GM23248 (cell line): Measurements from ENCODE around the gene PDE4B.

Experiments used
- EZH2 ChIP-seq: fragments of 200-600 bp; sonication (generic); IDR thresholded peaks from 2 replicates; pipeline ENCODE4 v1.6.1; 2018; ENCODE audit warnings: antibody characterized with exemption, mild to moderate bottlenecking; ENCODE audit not compliant: insufficient read depth, poor library complexity, severe bottlenecking
- EZH2phosphoT487 ChIP-seq: fragments of 200-600 bp; sonication (generic); IDR thresholded peaks from 2 replicates; pipeline ENCODE4 v1.6.1; 2018; ENCODE audit warnings: antibody characterized with exemption, moderate library complexity, mild to moderate bottlenecking, low read depth; ENCODE audit not compliant: insufficient read depth

DNA sequence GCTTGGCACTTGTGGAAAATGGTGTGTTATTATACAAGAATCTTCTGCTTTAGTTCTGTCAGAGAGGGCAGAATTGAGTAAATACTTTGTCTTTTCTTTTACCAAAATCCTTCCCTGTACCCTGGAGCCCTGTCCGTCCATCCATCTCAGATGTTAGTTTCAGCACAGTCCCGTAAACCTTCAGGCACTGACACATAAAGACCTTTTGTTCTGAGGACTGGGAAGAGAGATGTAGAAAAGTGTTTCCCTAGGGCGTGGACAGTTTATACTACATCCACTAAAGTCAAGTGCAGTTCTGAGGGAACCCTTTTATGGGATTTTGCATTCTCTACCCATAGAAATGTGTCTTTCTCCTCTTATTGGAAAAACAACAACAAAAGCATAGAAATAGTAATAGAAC, 162.4 kb downstream of the PDE4B start:
- TF ChIP-seq EZH2phosphoT487 (no peak), EZH2 (no peak)
